PFSK-1 (cell line): ENCODE data around the gene AP3B1.

Source experiments
- TAF1 ChIP-seq: IDR thresholded peaks from 2 replicates; pipeline ENCODE4 v1.6.1; 2012; ENCODE audit warnings: low read length, control low read depth, borderline replicate concordance; ENCODE audit not compliant: insufficient read depth
- TF ChIP-seq, protein P1 (sequence below), 2 experiments: IDR thresholded peaks; 2 replicates each; pipeline versions ENCODE4 v1.6.1 to v1.8.0; 2011 to 2012; ENCODE audit warnings: low read depth in 2 of 2, low read length in 2 of 2, control low read depth in 1 of 2, inconsistent platforms in 1 of 2, mild to moderate bottlenecking in 1 of 2, moderate library complexity in 1 of 2; ENCODE audit not compliant: insufficient read depth in 1 of 2

DNA sequence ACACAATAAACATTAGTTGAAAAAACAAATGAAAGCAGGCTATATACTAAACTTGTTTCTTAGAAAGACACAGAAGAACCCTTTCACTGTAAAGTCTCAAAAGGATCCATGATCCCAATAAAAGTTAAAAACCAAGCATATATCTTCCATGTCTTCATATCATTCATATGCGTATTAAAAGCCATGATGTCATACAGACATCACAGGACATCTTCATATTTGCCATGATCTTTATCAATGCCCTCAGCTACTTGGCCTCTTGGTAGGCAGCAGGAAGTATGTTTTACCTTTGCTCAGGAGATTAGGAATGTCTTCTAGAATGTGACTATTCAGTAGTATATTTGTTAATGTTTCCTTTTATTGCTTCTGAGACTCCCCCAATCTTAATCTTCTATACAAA, 16.8 kb downstream of the AP3B1 start:
- TF ChIP-seq TAF1, result no peak
- TF ChIP-seq, protein P1, sequence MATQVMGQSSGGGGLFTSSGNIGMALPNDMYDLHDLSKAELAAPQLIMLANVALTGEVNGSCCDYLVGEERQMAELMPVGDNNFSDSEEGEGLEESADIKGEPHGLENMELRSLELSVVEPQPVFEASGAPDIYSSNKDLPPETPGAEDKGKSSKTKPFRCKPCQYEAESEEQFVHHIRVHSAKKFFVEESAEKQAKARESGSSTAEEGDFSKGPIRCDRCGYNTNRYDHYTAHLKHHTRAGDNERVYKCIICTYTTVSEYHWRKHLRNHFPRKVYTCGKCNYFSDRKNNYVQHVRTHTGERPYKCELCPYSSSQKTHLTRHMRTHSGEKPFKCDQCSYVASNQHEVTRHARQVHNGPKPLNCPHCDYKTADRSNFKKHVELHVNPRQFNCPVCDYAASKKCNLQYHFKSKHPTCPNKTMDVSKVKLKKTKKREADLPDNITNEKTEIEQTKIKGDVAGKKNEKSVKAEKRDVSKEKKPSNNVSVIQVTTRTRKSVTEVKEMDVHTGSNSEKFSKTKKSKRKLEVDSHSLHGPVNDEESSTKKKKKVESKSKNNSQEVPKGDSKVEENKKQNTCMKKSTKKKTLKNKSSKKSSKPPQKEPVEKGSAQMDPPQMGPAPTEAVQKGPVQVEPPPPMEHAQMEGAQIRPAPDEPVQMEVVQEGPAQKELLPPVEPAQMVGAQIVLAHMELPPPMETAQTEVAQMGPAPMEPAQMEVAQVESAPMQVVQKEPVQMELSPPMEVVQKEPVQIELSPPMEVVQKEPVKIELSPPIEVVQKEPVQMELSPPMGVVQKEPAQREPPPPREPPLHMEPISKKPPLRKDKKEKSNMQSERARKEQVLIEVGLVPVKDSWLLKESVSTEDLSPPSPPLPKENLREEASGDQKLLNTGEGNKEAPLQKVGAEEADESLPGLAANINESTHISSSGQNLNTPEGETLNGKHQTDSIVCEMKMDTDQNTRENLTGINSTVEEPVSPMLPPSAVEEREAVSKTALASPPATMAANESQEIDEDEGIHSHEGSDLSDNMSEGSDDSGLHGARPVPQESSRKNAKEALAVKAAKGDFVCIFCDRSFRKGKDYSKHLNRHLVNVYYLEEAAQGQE (IDR thresholded peaks at IDR 0.05; ENCODE audit: insufficient read depth in 1 of 2, low read depth in 2 of 2, low read length in 2 of 2), result no peak
